Measurements from ENCODE around the gene WDR55. TPM values are rescaled to one million over a fixed set of nuclear protein-coding genes. Genes with fewer than 3 reads are reported as not detected.

WDR55 gene
- total and polyA plus RNA-seq, 2 experiments from 2014 or later = 9.6 to 18.0 TPM

DNA sequence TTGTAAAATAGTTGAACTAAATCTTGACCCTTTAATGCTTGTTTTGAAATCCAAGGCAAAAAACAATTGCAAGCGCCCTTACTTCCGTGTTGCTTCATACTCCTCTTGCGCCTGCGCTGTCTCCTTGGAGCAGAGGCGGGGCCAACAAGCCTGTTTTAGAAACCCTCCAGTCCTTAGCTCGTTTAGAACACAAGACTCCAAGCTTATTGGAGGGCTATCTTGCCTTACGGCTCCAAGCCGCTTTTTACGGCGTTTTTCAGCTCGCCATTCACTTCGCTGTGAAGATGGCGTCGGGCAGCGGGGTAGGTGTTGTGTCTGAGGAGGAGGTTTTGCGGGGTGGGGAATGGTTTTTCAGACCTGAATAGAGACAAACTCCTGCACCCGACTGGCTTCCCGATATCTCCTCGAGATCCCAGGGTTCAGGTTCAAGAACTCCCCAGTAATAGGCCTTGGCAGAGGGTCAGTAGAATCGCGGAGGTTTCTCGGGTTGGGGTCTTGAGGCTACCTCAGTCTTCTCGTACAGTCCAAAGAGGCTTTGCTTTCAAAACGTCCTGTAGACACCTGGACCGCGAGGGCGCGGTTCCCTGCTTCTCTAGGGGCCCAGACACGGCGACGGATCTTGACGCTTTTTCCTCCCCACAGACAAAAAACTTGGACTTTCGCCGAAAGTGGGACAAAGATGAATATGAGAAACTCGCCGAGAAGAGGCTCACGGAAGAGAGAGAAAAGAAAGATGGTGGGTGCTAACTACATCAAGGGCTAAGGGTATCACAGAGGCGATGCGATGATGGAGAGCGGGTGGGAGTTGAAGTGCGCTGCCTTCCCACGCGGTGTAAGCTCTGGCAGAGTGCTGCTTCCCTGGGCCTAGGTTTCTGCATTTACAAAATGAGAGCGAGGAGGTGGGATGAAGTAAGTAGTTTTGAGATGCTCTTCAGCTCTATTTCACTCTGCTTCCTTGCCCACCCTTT lies 35.8 kb downstream of the WDR55 start, which contains the start of gene ZMAT2:
Gene ZMAT2, plus strand, starts transcription at position 271 of the 968 bp plus-strand sequence. Its CDS starts 14 bp downstream, at position 285.
- Histone ChIP-seq H3K4me1 (ENCODE audit: insufficient read depth) (no peaks in the 10 kb centered on the region), H3K27me3 (ENCODE audit: insufficient read depth) (no peaks in the 10 kb centered on the region), H3K27ac (ENCODE audit: low read depth) (peak within 1 kb of the TSS; percentile 3; the same call in 1 of the 2 replicates), H2AFZ (no peak within 1 kb of the TSS), H3K36me3 (ENCODE audit: insufficient read depth) (peaks cover 41% of the 10 kb centered on the region), H3K9me2 (ENCODE audit: insufficient read depth) (no peaks in the 10 kb centered on the region), H4K20me1 (replicated peaks; ENCODE audit: insufficient read depth) (peaks cover 8% of the 10 kb centered on the region; the same call in 1 of the 2 replicates), H3K4me3 (peak within 1 kb of the TSS; percentile 58), H3F3A (replicated peaks; ENCODE audit: low read depth) (no peaks in the 10 kb centered on the region; the same call in 1 of the 2 replicates), H3K4me2 (peak within 1 kb of the TSS; percentile 82), H3K79me2 (replicated peaks; ENCODE audit: insufficient read depth) (peaks cover 20% of the 10 kb centered on the region)
- peaks cover 13% of the 10 kb centered on the region for H3K4me1 Mint-ChIP-seq
- H3K27ac Mint-ChIP-seq = peak within 1 kb of the TSS; percentile 98
- DNase-seq (ENCODE audit: low spot score) (peak; percentile 99), ATAC-seq (peak; percentile 98)
- no peaks in the 10 kb centered on the region for H3K9me3 Mint-ChIP-seq
- no peak for TF ChIP-seq JUNB (IDR thresholded peaks at IDR 0.05; ENCODE audit: unreplicated experiment)
- TF ChIP-seq ZNF114 (CRISPR knock-in tag; IDR thresholded peaks at IDR 0.05) = no peak
- TF ChIP-seq, protein P1, sequence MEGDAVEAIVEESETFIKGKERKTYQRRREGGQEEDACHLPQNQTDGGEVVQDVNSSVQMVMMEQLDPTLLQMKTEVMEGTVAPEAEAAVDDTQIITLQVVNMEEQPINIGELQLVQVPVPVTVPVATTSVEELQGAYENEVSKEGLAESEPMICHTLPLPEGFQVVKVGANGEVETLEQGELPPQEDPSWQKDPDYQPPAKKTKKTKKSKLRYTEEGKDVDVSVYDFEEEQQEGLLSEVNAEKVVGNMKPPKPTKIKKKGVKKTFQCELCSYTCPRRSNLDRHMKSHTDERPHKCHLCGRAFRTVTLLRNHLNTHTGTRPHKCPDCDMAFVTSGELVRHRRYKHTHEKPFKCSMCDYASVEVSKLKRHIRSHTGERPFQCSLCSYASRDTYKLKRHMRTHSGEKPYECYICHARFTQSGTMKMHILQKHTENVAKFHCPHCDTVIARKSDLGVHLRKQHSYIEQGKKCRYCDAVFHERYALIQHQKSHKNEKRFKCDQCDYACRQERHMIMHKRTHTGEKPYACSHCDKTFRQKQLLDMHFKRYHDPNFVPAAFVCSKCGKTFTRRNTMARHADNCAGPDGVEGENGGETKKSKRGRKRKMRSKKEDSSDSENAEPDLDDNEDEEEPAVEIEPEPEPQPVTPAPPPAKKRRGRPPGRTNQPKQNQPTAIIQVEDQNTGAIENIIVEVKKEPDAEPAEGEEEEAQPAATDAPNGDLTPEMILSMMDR (conservative IDR thresholded peaks at IDR 0.05; ENCODE audit: low read depth in 2 of 2) = no peak
- TF ChIP-seq NANOG (IDR thresholded peaks at IDR 0.05; ENCODE audit: borderline replicate concordance) = no peak
- TF ChIP-seq, protein P2, sequence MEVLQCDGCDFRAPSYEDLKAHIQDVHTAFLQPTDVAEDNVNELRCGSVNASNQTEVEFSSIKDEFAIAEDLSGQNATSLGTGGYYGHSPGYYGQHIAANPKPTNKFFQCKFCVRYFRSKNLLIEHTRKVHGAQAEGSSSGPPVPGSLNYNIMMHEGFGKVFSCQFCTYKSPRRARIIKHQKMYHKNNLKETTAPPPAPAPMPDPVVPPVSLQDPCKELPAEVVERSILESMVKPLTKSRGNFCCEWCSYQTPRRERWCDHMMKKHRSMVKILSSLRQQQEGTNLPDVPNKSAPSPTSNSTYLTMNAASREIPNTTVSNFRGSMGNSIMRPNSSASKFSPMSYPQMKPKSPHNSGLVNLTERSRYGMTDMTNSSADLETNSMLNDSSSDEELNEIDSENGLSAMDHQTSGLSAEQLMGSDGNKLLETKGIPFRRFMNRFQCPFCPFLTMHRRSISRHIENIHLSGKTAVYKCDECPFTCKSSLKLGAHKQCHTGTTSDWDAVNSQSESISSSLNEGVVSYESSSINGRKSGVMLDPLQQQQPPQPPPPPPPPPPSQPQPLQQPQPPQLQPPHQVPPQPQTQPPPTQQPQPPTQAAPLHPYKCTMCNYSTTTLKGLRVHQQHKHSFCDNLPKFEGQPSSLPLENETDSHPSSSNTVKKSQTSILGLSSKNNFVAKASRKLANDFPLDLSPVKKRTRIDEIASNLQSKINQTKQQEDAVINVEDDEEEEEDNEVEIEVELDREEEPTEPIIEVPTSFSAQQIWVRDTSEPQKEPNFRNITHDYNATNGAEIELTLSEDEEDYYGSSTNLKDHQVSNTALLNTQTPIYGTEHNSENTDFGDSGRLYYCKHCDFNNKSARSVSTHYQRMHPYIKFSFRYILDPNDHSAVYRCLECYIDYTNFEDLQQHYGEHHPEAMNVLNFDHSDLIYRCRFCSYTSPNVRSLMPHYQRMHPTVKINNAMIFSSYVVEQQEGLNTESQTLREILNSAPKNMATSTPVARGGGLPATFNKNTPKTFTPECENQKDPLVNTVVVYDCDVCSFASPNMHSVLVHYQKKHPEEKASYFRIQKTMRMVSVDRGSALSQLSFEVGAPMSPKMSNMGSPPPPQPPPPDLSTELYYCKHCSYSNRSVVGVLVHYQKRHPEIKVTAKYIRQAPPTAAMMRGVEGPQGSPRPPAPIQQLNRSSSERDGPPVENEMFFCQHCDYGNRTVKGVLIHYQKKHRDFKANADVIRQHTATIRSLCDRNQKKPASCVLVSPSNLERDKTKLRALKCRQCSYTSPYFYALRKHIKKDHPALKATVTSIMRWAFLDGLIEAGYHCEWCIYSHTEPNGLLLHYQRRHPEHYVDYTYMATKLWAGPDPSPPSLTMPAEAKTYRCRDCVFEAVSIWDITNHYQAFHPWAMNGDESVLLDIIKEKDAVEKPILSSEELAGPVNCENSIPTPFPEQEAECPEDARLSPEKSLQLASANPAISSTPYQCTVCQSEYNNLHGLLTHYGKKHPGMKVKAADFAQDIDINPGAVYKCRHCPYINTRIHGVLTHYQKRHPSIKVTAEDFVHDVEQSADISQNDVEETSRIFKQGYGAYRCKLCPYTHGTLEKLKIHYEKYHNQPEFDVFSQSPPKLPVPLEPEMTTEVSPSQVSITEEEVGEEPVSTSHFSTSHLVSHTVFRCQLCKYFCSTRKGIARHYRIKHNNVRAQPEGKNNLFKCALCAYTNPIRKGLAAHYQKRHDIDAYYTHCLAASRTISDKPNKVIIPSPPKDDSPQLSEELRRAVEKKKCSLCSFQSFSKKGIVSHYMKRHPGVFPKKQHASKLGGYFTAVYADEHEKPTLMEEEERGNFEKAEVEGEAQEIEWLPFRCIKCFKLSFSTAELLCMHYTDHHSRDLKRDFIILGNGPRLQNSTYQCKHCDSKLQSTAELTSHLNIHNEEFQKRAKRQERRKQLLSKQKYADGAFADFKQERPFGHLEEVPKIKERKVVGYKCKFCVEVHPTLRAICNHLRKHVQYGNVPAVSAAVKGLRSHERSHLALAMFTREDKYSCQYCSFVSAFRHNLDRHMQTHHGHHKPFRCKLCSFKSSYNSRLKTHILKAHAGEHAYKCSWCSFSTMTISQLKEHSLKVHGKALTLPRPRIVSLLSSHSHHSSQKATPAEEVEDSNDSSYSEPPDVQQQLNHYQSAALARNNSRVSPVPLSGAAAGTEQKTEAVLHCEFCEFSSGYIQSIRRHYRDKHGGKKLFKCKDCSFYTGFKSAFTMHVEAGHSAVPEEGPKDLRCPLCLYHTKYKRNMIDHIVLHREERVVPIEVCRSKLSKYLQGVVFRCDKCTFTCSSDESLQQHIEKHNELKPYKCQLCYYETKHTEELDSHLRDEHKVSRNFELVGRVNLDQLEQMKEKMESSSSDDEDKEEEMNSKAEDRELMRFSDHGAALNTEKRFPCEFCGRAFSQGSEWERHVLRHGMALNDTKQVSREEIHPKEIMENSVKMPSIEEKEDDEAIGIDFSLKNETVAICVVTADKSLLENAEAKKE (CRISPR knock-in tag; IDR thresholded peaks at IDR 0.05) = no peak
- TF ChIP-seq POLR2AphosphoS5 (IDR thresholded peaks at IDR 0.05; ENCODE audit: low read depth) = peak; percentile 81
- TF ChIP-seq EZH2phosphoT487 (IDR thresholded peaks at IDR 0.05; ENCODE audit: unreplicated experiment) = no peak
- no peak for TF ChIP-seq ZNF331 (CRISPR knock-in tag; IDR thresholded peaks at IDR 0.05; ENCODE audit: low read depth)
- TF ChIP-seq, protein P3, sequence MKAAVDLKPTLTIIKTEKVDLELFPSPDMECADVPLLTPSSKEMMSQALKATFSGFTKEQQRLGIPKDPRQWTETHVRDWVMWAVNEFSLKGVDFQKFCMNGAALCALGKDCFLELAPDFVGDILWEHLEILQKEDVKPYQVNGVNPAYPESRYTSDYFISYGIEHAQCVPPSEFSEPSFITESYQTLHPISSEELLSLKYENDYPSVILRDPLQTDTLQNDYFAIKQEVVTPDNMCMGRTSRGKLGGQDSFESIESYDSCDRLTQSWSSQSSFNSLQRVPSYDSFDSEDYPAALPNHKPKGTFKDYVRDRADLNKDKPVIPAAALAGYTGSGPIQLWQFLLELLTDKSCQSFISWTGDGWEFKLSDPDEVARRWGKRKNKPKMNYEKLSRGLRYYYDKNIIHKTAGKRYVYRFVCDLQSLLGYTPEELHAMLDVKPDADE (IDR thresholded peaks at IDR 0.05) = peak; percentile 78
- TF ChIP-seq CREB1 (CRISPR knock-in tag; IDR thresholded peaks at IDR 0.05; ENCODE audit: low read depth) = peak; percentile 45
- TF ChIP-seq STAT1 (IDR thresholded peaks at IDR 0.05; ENCODE audit: unreplicated experiment) = no peak
- TF ChIP-seq REST (IDR thresholded peaks at IDR 0.05; ENCODE audit: unreplicated experiment) = no peak
- TF ChIP-seq EZH2 (IDR thresholded peaks at IDR 0.05; ENCODE audit: low read depth, unreplicated experiment) = no peak
- H3K27me3 Mint-ChIP-seq (ENCODE audit: insufficient read depth, low read depth, poor library complexity) = peaks cover 8% of the 10 kb centered on the region
- peaks cover 92% of the 10 kb centered on the region for H3K36me3 Mint-ChIP-seq (ENCODE audit: low read depth)
- peak within 1 kb of the TSS; percentile 99 for H3K4me3 Mint-ChIP-seq
